NB4 (cell line): ENCODE data around the gene FCMR.

Experiments used
- DNase-seq: peaks from one replicate; pipeline ENCODE4 v3.0.0; 2010; ENCODE audit warnings: low read depth
- H3K4me3 ChIP-seq: one replicate; pipeline ENCODE4 v1.5.1; 2011; ENCODE audit warnings: mild to moderate bottlenecking, low read depth, low read length, moderate library complexity
- MYC ChIP-seq: IDR thresholded peaks from 2 replicates; pipeline ENCODE4 v1.6.1; 2011; ENCODE audit warnings: low read depth, low read length
- POLR2A ChIP-seq: IDR thresholded peaks from 2 replicates; pipeline ENCODE4 v1.6.1; 2011; ENCODE audit warnings: mild to moderate bottlenecking; ENCODE audit not compliant: insufficient read length; ENCODE audit errors: extremely low read depth
- TF ChIP-seq, protein P1 (sequence below): IDR thresholded peaks from 2 replicates; pipeline ENCODE4 v1.6.1; 2011; ENCODE audit warnings: low read depth, low read length
- TF ChIP-seq, protein P2 (sequence below): IDR thresholded peaks from one replicate; pipeline ENCODE4 v1.5.1; 2012; ENCODE audit warnings: low read depth, low read length

FCMR gene

DNA sequence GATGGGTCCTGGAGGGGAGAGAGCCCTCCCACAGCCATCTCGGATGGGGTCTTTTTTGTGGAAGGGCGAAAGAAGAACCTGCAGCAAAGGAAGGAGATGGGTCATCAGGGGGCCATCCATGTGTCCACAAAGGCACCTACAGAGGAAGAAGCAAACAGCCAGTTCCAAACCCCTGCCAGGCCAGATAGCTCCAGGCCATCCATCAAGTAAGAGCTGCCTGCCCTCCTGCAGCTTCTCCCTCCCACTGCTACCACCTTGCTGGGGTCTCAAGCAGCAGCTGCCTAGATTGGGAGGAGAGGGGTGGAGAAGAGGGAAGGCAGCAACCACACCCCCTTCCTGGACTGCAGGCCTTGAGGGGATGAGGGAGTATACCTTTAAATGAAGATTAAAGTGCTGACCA, 44.0 kb upstream of the FCMR start:
- DNase-seq = no peak
- TF ChIP-seq, protein P1, sequence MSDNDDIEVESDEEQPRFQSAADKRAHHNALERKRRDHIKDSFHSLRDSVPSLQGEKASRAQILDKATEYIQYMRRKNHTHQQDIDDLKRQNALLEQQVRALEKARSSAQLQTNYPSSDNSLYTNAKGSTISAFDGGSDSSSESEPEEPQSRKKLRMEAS = no peak
- TF ChIP-seq, protein P2, sequence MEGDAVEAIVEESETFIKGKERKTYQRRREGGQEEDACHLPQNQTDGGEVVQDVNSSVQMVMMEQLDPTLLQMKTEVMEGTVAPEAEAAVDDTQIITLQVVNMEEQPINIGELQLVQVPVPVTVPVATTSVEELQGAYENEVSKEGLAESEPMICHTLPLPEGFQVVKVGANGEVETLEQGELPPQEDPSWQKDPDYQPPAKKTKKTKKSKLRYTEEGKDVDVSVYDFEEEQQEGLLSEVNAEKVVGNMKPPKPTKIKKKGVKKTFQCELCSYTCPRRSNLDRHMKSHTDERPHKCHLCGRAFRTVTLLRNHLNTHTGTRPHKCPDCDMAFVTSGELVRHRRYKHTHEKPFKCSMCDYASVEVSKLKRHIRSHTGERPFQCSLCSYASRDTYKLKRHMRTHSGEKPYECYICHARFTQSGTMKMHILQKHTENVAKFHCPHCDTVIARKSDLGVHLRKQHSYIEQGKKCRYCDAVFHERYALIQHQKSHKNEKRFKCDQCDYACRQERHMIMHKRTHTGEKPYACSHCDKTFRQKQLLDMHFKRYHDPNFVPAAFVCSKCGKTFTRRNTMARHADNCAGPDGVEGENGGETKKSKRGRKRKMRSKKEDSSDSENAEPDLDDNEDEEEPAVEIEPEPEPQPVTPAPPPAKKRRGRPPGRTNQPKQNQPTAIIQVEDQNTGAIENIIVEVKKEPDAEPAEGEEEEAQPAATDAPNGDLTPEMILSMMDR = no peak
- H3K4me3 ChIP-seq = no peak overlapping the region

DNA sequence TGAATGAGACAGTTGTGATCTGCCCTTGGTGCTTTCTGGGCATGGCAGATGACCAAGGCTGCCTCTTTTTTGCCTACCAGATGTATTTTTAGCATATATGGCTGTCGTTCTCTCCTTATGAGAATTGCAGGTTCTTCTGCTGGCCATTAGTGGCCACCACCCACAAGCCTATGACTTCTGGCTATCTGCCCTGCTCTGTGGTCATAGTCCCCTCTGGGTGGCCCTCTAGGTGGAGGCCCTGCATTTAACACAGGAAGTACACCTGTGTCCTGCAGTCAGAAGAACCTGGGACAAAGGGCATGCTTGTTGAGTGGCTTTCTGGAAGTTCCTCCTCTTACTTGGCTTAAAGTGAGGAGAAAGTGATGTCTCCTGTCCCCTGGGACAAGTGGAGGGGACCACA, 42.0 kb upstream of the FCMR start:
- no peak for DNase-seq
- TF ChIP-seq MYC = no peak
- no peak for TF ChIP-seq POLR2A
- TF ChIP-seq, protein P2 = no peak
- TF ChIP-seq, protein P1 = no peak
- H3K4me3 ChIP-seq = no peak overlapping the region

DNA sequence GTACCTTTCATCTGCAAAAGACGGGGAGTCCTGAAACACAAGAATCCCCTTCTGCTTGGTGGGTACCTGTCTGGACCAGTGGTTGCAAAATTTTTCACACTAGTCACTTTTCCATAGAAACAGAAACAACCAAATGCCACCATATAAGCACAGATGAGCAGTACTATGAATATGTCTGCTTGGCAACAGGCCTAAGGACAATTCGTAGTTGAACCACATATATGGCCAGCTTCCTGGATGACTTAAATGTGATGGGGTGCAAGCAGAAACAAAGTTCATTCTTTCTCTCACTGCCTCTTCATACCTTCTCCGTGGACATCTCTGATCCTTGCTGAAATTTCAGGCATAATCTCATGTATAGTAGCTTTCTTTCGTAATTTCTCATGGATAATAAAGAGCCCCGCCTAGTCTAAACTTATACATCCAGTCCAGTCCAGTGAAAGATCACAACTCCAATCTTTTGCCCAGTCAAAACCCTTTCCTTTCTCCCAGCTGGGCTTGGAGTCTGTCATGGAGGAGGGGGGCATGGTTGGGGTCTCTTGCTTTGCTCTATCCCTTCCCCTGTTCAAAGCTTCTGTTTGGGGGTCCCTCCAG, 41.5 kb upstream of the FCMR start:
- DNase-seq = no peak
- H3K4me3 ChIP-seq = no peak overlapping the region
- TF ChIP-seq, protein P2 = no peak
- TF ChIP-seq POLR2A (no peak), MYC (no peak)
- TF ChIP-seq, protein P1 = no peak

DNA sequence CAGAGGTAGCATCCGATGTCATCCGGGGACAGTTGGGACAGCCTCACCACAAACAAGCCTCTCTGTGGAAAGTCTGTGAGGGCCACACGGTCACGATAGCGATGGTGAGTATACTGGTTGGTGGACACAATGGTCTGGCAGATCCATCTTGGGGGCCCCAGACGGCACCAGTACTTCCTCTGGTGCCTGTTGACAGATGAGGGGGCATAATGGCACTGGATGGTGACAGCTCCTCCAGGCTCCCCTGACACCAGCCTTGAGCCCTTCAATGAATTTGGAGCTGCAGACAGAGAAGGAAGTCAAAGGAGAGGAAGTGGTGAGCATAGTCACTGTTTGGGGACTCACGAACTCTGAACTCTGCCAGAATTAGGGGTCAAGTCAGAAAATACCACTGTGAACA, 40.5 kb upstream of the FCMR start:
- TF ChIP-seq POLR2A (no peak), MYC (no peak)
- TF ChIP-seq, protein P2 = no peak
- TF ChIP-seq, protein P1 = no peak
- peak; percentile 78 for DNase-seq
- H3K4me3 ChIP-seq = no peak overlapping the region

DNA sequence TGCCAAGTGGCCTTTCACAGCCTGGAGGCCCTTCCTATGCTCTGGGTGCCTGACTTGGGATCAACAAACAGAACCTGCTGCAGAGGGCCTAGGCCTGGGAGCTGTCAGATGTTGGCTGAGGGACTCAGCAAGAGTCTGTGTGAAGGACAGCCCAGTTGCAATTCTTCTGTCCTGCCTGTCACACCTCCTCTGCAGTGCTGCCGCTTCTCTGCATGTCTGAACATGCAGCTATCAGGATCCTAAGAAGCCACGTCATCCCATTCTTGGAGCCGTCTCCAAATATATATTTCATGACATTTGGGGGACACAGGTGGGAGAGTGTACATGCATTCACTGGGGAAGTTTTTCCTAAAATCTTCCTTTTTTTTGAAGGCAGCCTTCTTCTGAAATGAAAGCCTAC, 39.9 kb upstream of the FCMR start:
- no peak overlapping the region for H3K4me3 ChIP-seq
- TF ChIP-seq, protein P1 = no peak
- TF ChIP-seq, protein P2 = no peak
- TF ChIP-seq POLR2A = no peak
- no peak for TF ChIP-seq MYC
- no peak for DNase-seq
